B cell (primary cell): ENCODE data around the gene GSS. TPM values are rescaled to one million over a fixed set of nuclear protein-coding genes. Genes with fewer than 3 reads are reported as not detected.

Source experiments
- ATAC-seq: fragments of 200-7000 bp; cut with Tn5 transposase; one replicate; pipeline ENCODE4 v1.10.0; 2021; ENCODE audit warnings: low read depth, mild to moderate bottlenecking, moderate number of reproducible peaks, moderate library complexity
- CTCF ChIA-PET: fragments of 350-600 bp; sonication (Branson Sonifier 250); formaldehyde crosslinking; loops from one replicate; lab custom pipeline; 2021; ENCODE audit warnings: antibody characterized with exemption, inconsistent platforms; lab: Charles Lee
- POLR2A ChIA-PET: fragments of 350-600 bp; sonication (Branson Sonifier 250); formaldehyde crosslinking; loops from one replicate; lab custom pipeline; 2021; ENCODE audit warnings: antibody characterized with exemption; lab: Charles Lee
- DNase-seq: peaks from one replicate; pipeline ENCODE4 v3.0.0; 2013
- H2AFZ ChIP-seq: 2 replicates; pipeline ENCODE4 v1.6.1; 2012; ENCODE audit warnings: mild to moderate bottlenecking, low read depth, low read length; ENCODE audit not compliant: insufficient read depth, poor library complexity, severe bottlenecking
- H3K27ac ChIP-seq, 2 donors: 1 replicate in 1 of 2; 2 replicates in 1 of 2; pipeline ENCODE4 v1.5.1; 2012 to 2013; ENCODE audit warnings: low read length in 2 of 2, mild to moderate bottlenecking in 2 of 2, moderate library complexity in 1 of 2
- H3K27me3 ChIP-seq, 4 experiments: fragments of 200-600 bp in 1 of 4; sonication (generic) in 1 of 4; replicated peaks in 1 of 4; 1 replicate in 2 of 4; 2 replicates in 2 of 4; pipeline versions ENCODE4 v1.6.1 to v1.7.0; 2013 to 2016; ENCODE audit warnings: low read length in 3 of 4, mild to moderate bottlenecking in 2 of 4, mixed read lengths in 1 of 4, moderate library complexity in 1 of 4; ENCODE audit not compliant: insufficient read depth in 4 of 4, control insufficient read depth in 3 of 4; ENCODE audit errors: control extremely low read depth in 1 of 4
- H3K36me3 ChIP-seq, 2 experiments: replicated peaks in 1 of 2; 1 replicate in 1 of 2; 2 replicates in 1 of 2; pipeline versions ENCODE4 v1.6.1 to v1.7.1; 2013; ENCODE audit warnings: low read length in 1 of 2; ENCODE audit not compliant: insufficient read depth in 2 of 2, control insufficient read depth in 1 of 2; ENCODE audit errors: control extremely low read depth in 1 of 2, extremely low read depth in 1 of 2
- H3K4me1 ChIP-seq, 2 donors: fragments of 200-600 bp in 1 of 2; sonication (generic) in 1 of 2; 1 replicate in 1 of 2; 2 replicates in 1 of 2; pipeline versions ENCODE4 v1.5.1 to v1.6.1; 2013 to 2017; ENCODE audit warnings: low read length in 2 of 2; ENCODE audit not compliant: control insufficient read depth in 2 of 2, insufficient read depth in 2 of 2
- H3K4me2 ChIP-seq: replicated peaks from 2 replicates; pipeline ENCODE3; 2012; ENCODE audit warnings: mild to moderate bottlenecking, low read depth, low read length; ENCODE audit not compliant: poor library complexity, severe bottlenecking
- H3K4me3 ChIP-seq, 5 experiments: fragments of 200-600 bp in 1 of 5; sonication (generic) in 1 of 5; 1 replicate in 3 of 5; 2 replicates in 2 of 5; pipeline versions ENCODE4 v1.5.1 to v1.7.0; 2011 to 2016; ENCODE audit warnings: low read length in 4 of 5, mild to moderate bottlenecking in 4 of 5, low read depth in 2 of 5, control low read depth in 1 of 5, moderate library complexity in 1 of 5; ENCODE audit not compliant: insufficient read depth in 1 of 5; ENCODE audit errors: control extremely low read depth in 1 of 5, extremely low read depth in 1 of 5
- H3K79me2 ChIP-seq: fragments of 200-600 bp; sonication (generic); one replicate; pipeline ENCODE4 v1.6.0; 2016; ENCODE audit warnings: low read length; ENCODE audit not compliant: control insufficient read depth, insufficient read depth
- H3K9ac ChIP-seq: fragments of 200-600 bp; sonication (generic); 2 replicates; pipeline ENCODE4 v1.6.1; 2017; ENCODE audit warnings: mild to moderate bottlenecking, low read length, moderate library complexity
- H3K9me3 ChIP-seq, 3 donors: one replicate each; pipeline versions ENCODE4 v1.6.1 to v1.7.1; 2013; ENCODE audit warnings: low read length in 2 of 3; ENCODE audit not compliant: control insufficient read depth in 2 of 3, insufficient read depth in 1 of 3; ENCODE audit errors: control extremely low read depth in 1 of 3
- H4K20me1 ChIP-seq: 2 replicates; pipeline ENCODE4 v1.6.0; 2012; ENCODE audit warnings: mild to moderate bottlenecking, low read length; ENCODE audit not compliant: insufficient read depth, control insufficient read depth, poor library complexity, severe bottlenecking
- H3K27ac Mint-ChIP-seq: one replicate; pipeline ENCODE4 v1.8.0; 2021; ENCODE audit warnings: mixed read lengths
- H3K27me3 Mint-ChIP-seq: one replicate; pipeline ENCODE4 v1.8.0; 2021; ENCODE audit warnings: mixed read lengths
- H3K4me1 Mint-ChIP-seq: one replicate; pipeline ENCODE4 v1.8.0; 2021; ENCODE audit warnings: mixed read lengths
- H3K4me3 Mint-ChIP-seq: one replicate; pipeline ENCODE4 v1.8.0; 2021; ENCODE audit warnings: mixed read lengths
- H3K9me3 Mint-ChIP-seq: one replicate; pipeline ENCODE4 v1.8.0; 2022; ENCODE audit warnings: mixed read lengths; ENCODE audit not compliant: insufficient read depth
- CTCF ChIP-seq: fragments of 200-600 bp; IDR thresholded peaks from one replicate; pipeline ENCODE4 v1.8.0; 2022; ENCODE audit warnings: antibody characterized with exemption, mild to moderate bottlenecking
- EZH2 ChIP-seq: IDR thresholded peaks from 2 replicates; pipeline ENCODE4 v1.6.1; 2012; ENCODE audit warnings: borderline replicate concordance, low read depth, mild to moderate bottlenecking, moderate library complexity, low read length; ENCODE audit not compliant: insufficient read depth, poor library complexity, severe bottlenecking
- WGBS: methylation state at CpG from one replicate; pipeline ENCODE4 v1.1.5; 2013; ENCODE audit warnings: missing lambda C conversion rate; ENCODE audit not compliant: insufficient coverage; 5-methylcytosine and 5-hydroxymethylcytosine counted together
- intact Hi-C: fragments of 100-400 bp; cut with micrococcal nuclease; formaldehyde crosslinking; loops from one replicate; pipeline ENCODE4 v1.10.0; 2022
- polyA plus RNA-seq: library from polyadenylated mRNA; depleted of rRNA; stranded (reverse); fragments of >200 nt; gene quantifications from 2 replicates; pipeline ENCODE4 v1.2.3, GENCODE V29; 2012
- total RNA-seq, 2 donors: library from RNA; stranded (reverse); fragments of 120-200 nt in 1 of 2; gene quantifications; 1 replicate in 1 of 2; 2 replicates in 1 of 2; pipeline versions ENCODE4 v1.2.3 to v1.2.4, GENCODE V29; 2013 to 2022

GSS gene
- total and polyA plus RNA-seq, 2 donors (not counting 1 experiment from before 2014, with no cell fraction given): 22.5 to 28.6 TPM

- Histone ChIP-seq H3K4me1 (no peaks in the 10 kb centered on the region), H3K4me3 (no peak overlapping the region), H2AFZ (no peak overlapping the region), H3K27ac (no peak overlapping the region), H3K27me3 (no peaks in the 10 kb centered on the region), H3K4me2 (no peak overlapping the region), H4K20me1 (no peaks in the 10 kb centered on the region), H3K79me2 (no peaks in the 10 kb centered on the region), H3K36me3 (peaks cover 0 to 5% of the 10 kb centered on the region in 2 experiments), H3K9me3 (no peaks in the 10 kb centered on the region), H3K9ac (no peak overlapping the region)
- Mint-ChIP-seq H3K9me3 (no peaks in the 10 kb centered on the region), H3K27me3 (no peaks in the 10 kb centered on the region), H3K4me1 (no peaks in the 10 kb centered on the region), H3K27ac (no peak overlapping the region), H3K4me3 (no peak overlapping the region)
- POLR2A ChIA-PET: no interaction called here
- CTCF ChIA-PET: no interaction called here
- TF ChIP-seq CTCF: no peak
- TF ChIP-seq EZH2: no peak
- WGBS: no CpG with 5 or more reads among the region's 3 CpGs
- ATAC-seq (no peak), DNase-seq (no peak)
- intact Hi-C loops: no loop called here
Measured at GRCh38 chr20:34925341-34925740, 30.3 kb downstream of the GSS start.

GRCh38 chr20:34923414-34923813, 32.2 kb downstream of the GSS start:
- CTCF ChIA-PET: no interaction called here
- Histone ChIP-seq H3K4me2 (no peak overlapping the region), H3K79me2 (no peaks in the 10 kb centered on the region), H4K20me1 (no peaks in the 10 kb centered on the region), H3K4me1 (no peaks in the 10 kb centered on the region), H3K27me3 (no peaks in the 10 kb centered on the region), H3K9me3 (no peaks in the 10 kb centered on the region), H3K27ac (no peak overlapping the region), H3K36me3 (peaks cover 0 to 2% of the 10 kb centered on the region in 2 experiments), H2AFZ (no peak overlapping the region), H3K4me3 (no peak overlapping the region), H3K9ac (no peak overlapping the region)
- Mint-ChIP-seq H3K9me3 (no peaks in the 10 kb centered on the region), H3K4me3 (no peak overlapping the region), H3K4me1 (no peaks in the 10 kb centered on the region), H3K27ac (no peak overlapping the region), H3K27me3 (no peaks in the 10 kb centered on the region)
- no peak for TF ChIP-seq EZH2
- no peak for TF ChIP-seq CTCF
- intact Hi-C loops: no loop called here
- no peak for DNase-seq
- no CpG with 5 or more reads among the region's 2 CpGs for WGBS
- POLR2A ChIA-PET: no interaction called here
- ATAC-seq: no peak
